Keratinocyte (primary cell): ENCODE data around the gene ADGRV1. TPM values are rescaled to one million over a fixed set of nuclear protein-coding genes. Genes with fewer than 3 reads are reported as not detected.
"Not testable (repeated sequence)": the region's sequence is repeated elsewhere in the genome, so short reads cannot be mapped to it uniquely, and the experiment has no call there.

ENCODE experiments used
- DNase-seq: peaks from one replicate; pipeline ENCODE4 v3.0.0-alpha.2; 2011; ENCODE audit warnings: low read depth, missing footprints, low spot score
- FAIRE-seq: peaks from 2 replicates; lab custom pipeline; 2011; peaks lifted over from hg19 to GRCh38; lab: Jason Lieb, UNC
- H2AFZ ChIP-seq: 2 replicates; pipeline ENCODE4 v1.6.0; 2012; ENCODE audit warnings: low read length, control low read depth, inconsistent platforms; ENCODE audit not compliant: control insufficient read depth
- H3K27ac ChIP-seq: 2 replicates; pipeline ENCODE4 v1.5.1; 2011; ENCODE audit warnings: low read length; ENCODE audit not compliant: control insufficient read depth, insufficient read depth
- H3K27me3 ChIP-seq: 3 replicates; pipeline ENCODE4 v1.6.0; 2011; ENCODE audit warnings: low read length; ENCODE audit not compliant: control insufficient read depth, insufficient read depth; ENCODE audit errors: extremely low read depth
- H3K36me3 ChIP-seq, 2 experiments: 2 replicates in 1 of 2; 3 replicates in 1 of 2; pipeline ENCODE4 v1.5.1; 2011; ENCODE audit warnings: low read length in 2 of 2, mild to moderate bottlenecking in 1 of 2; ENCODE audit not compliant: control insufficient read depth in 2 of 2, insufficient read depth in 2 of 2; ENCODE audit errors: extremely low read depth in 1 of 2
- H3K4me1 ChIP-seq: 3 replicates; pipeline ENCODE4 v1.5.1; 2011; ENCODE audit warnings: low read length; ENCODE audit not compliant: control insufficient read depth, insufficient read depth; ENCODE audit errors: extremely low read depth
- H3K4me2 ChIP-seq: 3 replicates; pipeline ENCODE4 v1.6.0; 2011; ENCODE audit warnings: low read depth, low read length; ENCODE audit not compliant: control insufficient read depth, insufficient read depth; ENCODE audit errors: extremely low read depth
- H3K4me3 ChIP-seq, 3 experiments: fragments of 200-600 bp in 1 of 3; sonication (generic) in 1 of 3; 2 replicates in 2 of 3; 3 replicates in 1 of 3; pipeline ENCODE4 v1.5.1; 2011 to 2016; ENCODE audit warnings: low read length in 3 of 3, mild to moderate bottlenecking in 3 of 3, control low read depth in 2 of 3, inconsistent platforms in 1 of 3, low read depth in 1 of 3, mixed read lengths in 1 of 3, mixed run types in 1 of 3, moderate library complexity in 1 of 3; ENCODE audit not compliant: control insufficient read depth in 2 of 3, insufficient read depth in 2 of 3; ENCODE audit errors: extremely low read depth in 1 of 3
- H3K79me2 ChIP-seq: 2 replicates; pipeline ENCODE4 v1.6.0; 2012; ENCODE audit warnings: low read length; ENCODE audit not compliant: control insufficient read depth, insufficient read depth
- H3K9ac ChIP-seq: 3 replicates; pipeline ENCODE4 v1.6.0; 2011; ENCODE audit warnings: low read length; ENCODE audit not compliant: control insufficient read depth, insufficient read depth; ENCODE audit errors: extremely low read depth
- H3K9me1 ChIP-seq: 3 replicates; pipeline ENCODE4 v1.6.0; 2011; ENCODE audit warnings: low read length; ENCODE audit not compliant: control insufficient read depth, insufficient read depth; ENCODE audit errors: extremely low read depth
- H3K9me3 ChIP-seq: 2 replicates; pipeline ENCODE4 v1.5.1; 2012; ENCODE audit warnings: low read depth, low read length; ENCODE audit not compliant: control insufficient read depth
- H4K20me1 ChIP-seq: 3 replicates; pipeline ENCODE4 v1.6.0; 2011; ENCODE audit warnings: low read length; ENCODE audit not compliant: control insufficient read depth, insufficient read depth; ENCODE audit errors: extremely low read depth
- EZH2 ChIP-seq: IDR thresholded peaks from one replicate; pipeline ENCODE4 v1.6.1; 2012; ENCODE audit warnings: inconsistent platforms, mild to moderate bottlenecking, low read length, moderate library complexity
- dilution Hi-C: fragments of 300-500 bp; cut with MboI; formaldehyde crosslinking; loops from one replicate; pipeline ENCODE4 v1.7.0; 2020; ENCODE audit warnings: low sequenced_read_pairs; ENCODE audit not compliant: extremely low pct_ligation_motif_present
- polyA plus RNA-seq, 5 experiments: library from polyadenylated mRNA; depleted of rRNA in 3 of 5; stranded (reverse) in 3 of 5; stranded (forward) in 1 of 5; unstranded in 1 of 5; fragments of >200 nt; gene quantifications; 1 replicate in 1 of 5; 2 replicates in 3 of 5; 3 replicates in 1 of 5; pipeline versions ENCODE4 v1.2.1 to v1.2.3, GENCODE V29; 2011 to 2012; ENCODE audit warnings: missing spikeins in 2 of 5, low read depth in 1 of 5, low replicate concordance in 1 of 5
- TF ChIP-seq, protein P1 (sequence below), 3 experiments: IDR thresholded peaks in 1 of 3; conservative IDR thresholded peaks in 1 of 3; optimal IDR thresholded peaks in 1 of 3; 2 replicates in 2 of 3; 3 replicates in 1 of 3; pipeline versions ENCODE3 to v1.5.1; 2011; ENCODE audit warnings: low read length in 3 of 3, mild to moderate bottlenecking in 3 of 3, moderate library complexity in 2 of 3, control low read depth in 1 of 3, inconsistent platforms in 1 of 3; ENCODE audit not compliant: insufficient read depth in 2 of 3; ENCODE audit errors: extremely low read depth in 1 of 3

ADGRV1 gene
- polyA plus RNA-seq, 1 donor (not counting 4 experiments of a cell fraction or from before 2014, with no cell fraction given), result 0.05 TPM

DNA sequence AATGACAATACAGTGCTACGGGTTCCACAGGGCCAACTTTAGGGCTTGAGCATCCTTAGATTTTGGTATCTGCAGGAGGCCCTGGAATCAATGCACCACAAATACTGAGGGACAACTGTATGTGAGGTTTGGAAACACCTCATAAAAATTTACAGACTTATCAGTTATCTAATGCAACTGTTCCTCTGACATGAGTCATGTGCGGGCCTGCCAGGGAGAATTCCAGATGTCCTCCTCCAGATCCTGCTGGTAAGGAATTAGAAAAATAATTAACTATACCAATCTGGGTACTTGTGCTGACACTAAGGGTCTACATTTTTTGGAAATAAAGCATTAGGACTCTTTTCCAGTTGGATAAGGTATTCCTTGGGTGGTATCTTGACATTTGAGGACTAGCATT is 491.2 kb downstream of the ADGRV1 start:
- TF ChIP-seq EZH2, result no peak
- TF ChIP-seq, protein P1, sequence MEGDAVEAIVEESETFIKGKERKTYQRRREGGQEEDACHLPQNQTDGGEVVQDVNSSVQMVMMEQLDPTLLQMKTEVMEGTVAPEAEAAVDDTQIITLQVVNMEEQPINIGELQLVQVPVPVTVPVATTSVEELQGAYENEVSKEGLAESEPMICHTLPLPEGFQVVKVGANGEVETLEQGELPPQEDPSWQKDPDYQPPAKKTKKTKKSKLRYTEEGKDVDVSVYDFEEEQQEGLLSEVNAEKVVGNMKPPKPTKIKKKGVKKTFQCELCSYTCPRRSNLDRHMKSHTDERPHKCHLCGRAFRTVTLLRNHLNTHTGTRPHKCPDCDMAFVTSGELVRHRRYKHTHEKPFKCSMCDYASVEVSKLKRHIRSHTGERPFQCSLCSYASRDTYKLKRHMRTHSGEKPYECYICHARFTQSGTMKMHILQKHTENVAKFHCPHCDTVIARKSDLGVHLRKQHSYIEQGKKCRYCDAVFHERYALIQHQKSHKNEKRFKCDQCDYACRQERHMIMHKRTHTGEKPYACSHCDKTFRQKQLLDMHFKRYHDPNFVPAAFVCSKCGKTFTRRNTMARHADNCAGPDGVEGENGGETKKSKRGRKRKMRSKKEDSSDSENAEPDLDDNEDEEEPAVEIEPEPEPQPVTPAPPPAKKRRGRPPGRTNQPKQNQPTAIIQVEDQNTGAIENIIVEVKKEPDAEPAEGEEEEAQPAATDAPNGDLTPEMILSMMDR (optimal IDR thresholded peaks at IDR 0.05 in 1 of 3, IDR thresholded peaks at IDR 0.05 in 1 of 3, conservative IDR thresholded peaks at IDR 0.05 in 1 of 3; ENCODE audit: extremely low read depth in 1 of 3, insufficient read depth in 2 of 3, low read length in 3 of 3), result no peak
- no peaks in the 10 kb centered on the region for H3K79me2 ChIP-seq
- no peak overlapping the region for H2AFZ ChIP-seq
- H3K4me1 ChIP-seq, result peaks cover 2% of the 10 kb centered on the region
- no peaks in the 10 kb centered on the region for H3K36me3 ChIP-seq
- FAIRE-seq (no peak), DNase-seq (no peak)
- H4K20me1 ChIP-seq, result no peaks in the 10 kb centered on the region
- no peak overlapping the region for H3K9ac ChIP-seq
- H3K27me3 ChIP-seq, result no peaks in the 10 kb centered on the region
- no peak overlapping the region for H3K27ac ChIP-seq
- H3K4me2 ChIP-seq, result no peak overlapping the region
- no peaks in the 10 kb centered on the region for H3K9me3 ChIP-seq
- H3K9me1 ChIP-seq, result no peaks in the 10 kb centered on the region
- dilution Hi-C loops, result no loop called here
- H3K4me3 ChIP-seq, result no peak overlapping the region

DNA sequence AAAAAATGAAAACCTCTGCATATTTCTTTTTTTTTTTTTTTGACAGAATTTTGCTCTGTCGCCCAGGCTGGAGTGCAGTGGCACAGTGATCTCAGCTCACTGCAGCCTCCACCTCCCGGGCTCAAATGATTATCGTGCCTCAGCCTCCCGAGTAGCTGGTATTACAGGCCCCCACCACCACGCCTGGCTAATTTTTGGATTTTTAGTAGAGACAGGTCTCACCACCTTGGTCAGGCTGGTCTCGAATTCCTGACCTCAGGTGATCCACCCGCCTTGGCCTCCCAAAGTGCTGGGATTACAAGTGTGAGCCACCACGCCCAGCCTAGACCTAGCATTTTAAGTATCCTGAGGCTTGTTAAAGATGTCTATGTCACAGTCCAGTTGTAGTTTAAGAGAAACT is 493.8 kb downstream of the ADGRV1 start:
- H2AFZ ChIP-seq, FAIRE-seq, H3K27me3 ChIP-seq, H3K9me1 ChIP-seq, H3K79me2 ChIP-seq, H3K4me3 ChIP-seq, H3K36me3 ChIP-seq, H4K20me1 ChIP-seq, H3K4me1 ChIP-seq, DNase-seq, dilution Hi-C loops, H3K9me3 ChIP-seq, H3K4me2 ChIP-seq, H3K27ac ChIP-seq, H3K9ac ChIP-seq: not testable (repeated sequence)
